ENCODE data around the gene CWC22.
"Not testable (repeated sequence)": the region's sequence is repeated elsewhere in the genome, so short reads cannot be mapped to it uniquely, and the experiment has no call there.

CWC22 gene

GRCh38 chr2:180006781-180007579, at the start of gene CWC22:
CWC22 (minus strand) TSS chr2:180007297; CDS start chr2:179993341, 13,956 bp downstream.
- peak; percentile 95 for DNase-seq

- no peak for DNase-seq
Measured at GRCh38 chr2:180056367-180057118, 49.4 kb upstream of the CWC22 start.

GRCh38 chr2:180054576-180054975, 47.5 kb upstream of the CWC22 start:
- not testable (repeated sequence) for DNase-seq

GRCh38 chr2:180050246-180050645, 43.1 kb upstream of the CWC22 start:
- DNase-seq = no peak

GRCh38 chr2:180048251-180048650, 41.2 kb upstream of the CWC22 start:
- DNase-seq = no peak

- no peak for DNase-seq
Measured at GRCh38 chr2:180046776-180047175, 39.7 kb upstream of the CWC22 start.

GRCh38 chr2:180046202-180046601, 39.1 kb upstream of the CWC22 start:
- DNase-seq = no peak

- no peak for DNase-seq
Measured at GRCh38 chr2:180040146-180040925, 33.2 kb upstream of the CWC22 start.

GRCh38 chr2:180038997-180039396, 31.9 kb upstream of the CWC22 start:
- no peak for DNase-seq

GRCh38 chr2:180033993-180034894, 27.1 kb upstream of the CWC22 start:
- DNase-seq = peak; percentile 88

GRCh38 chr2:180029575-180029974, 22.5 kb upstream of the CWC22 start:
- no peak for DNase-seq

GRCh38 chr2:180021850-180022249, 14.8 kb upstream of the CWC22 start:
- no peak for DNase-seq

- no peak for DNase-seq
Measured at GRCh38 chr2:180017784-180018183, 10.7 kb upstream of the CWC22 start.

GRCh38 chr2:180016937-180017336, 9.8 kb upstream of the CWC22 start:
- DNase-seq = no peak

GRCh38 chr2:180015951-180016709, 9.0 kb upstream of the CWC22 start:
- DNase-seq = no peak

GRCh38 chr2:180012523-180012922, 5.4 kb upstream of the CWC22 start:
- DNase-seq = no peak

- no peak for DNase-seq
Measured at GRCh38 chr2:180010701-180011100, 3.6 kb upstream of the CWC22 start.

- no peak for DNase-seq
Measured at GRCh38 chr2:180006231-180006630, 866 bp downstream of the CWC22 start.

- DNase-seq = not testable (repeated sequence)
Measured at GRCh38 chr2:180005465-180005864, 1.6 kb downstream of the CWC22 start.

- no peak for DNase-seq
Measured at GRCh38 chr2:180004731-180005130, 2.4 kb downstream of the CWC22 start.

GRCh38 chr2:180003559-180003958, 3.5 kb downstream of the CWC22 start:
- DNase-seq = no peak

- DNase-seq = no peak
Measured at GRCh38 chr2:180003073-180003472, 4.0 kb downstream of the CWC22 start.

Measured in NCI-H345 (cell line).